GM12874 (cell line): Measurements from ENCODE around the gene SS18L1.

Experiments
- CTCF ChIP-seq: IDR thresholded peaks from 2 replicates; pipeline ENCODE4 v1.5.1; 2011; ENCODE audit warnings: low read depth, mild to moderate bottlenecking, control low read depth, low read length, moderate library complexity; ENCODE audit not compliant: insufficient read depth

Gene SS18L1

GRCh38 chr20:62104791-62105345 lies 38.7 kb upstream of the SS18L1 start:
- no peak for TF ChIP-seq CTCF

DNA sequence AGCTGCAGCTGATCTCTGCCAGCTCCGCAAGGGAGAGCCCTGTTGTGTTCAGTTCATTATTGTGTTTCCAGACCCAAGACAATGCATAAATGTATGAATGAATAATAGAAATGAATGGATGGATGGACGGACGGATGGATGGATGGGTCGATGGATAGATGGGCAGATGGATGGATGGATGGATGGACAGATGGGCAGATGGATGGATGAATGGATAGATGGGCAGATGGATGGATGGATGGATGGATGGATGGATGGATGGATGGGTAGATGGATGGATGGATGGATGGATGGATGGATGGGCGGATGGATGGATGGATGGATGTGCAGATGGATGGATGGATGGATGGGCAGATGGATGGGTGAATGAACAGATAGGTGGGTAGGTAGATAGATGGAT lies 38.0 kb upstream of the SS18L1 start:
- no peak for TF ChIP-seq CTCF

GRCh38 chr20:62111148-62111547 lies 32.4 kb upstream of the SS18L1 start:
- TF ChIP-seq CTCF: no peak

DNA sequence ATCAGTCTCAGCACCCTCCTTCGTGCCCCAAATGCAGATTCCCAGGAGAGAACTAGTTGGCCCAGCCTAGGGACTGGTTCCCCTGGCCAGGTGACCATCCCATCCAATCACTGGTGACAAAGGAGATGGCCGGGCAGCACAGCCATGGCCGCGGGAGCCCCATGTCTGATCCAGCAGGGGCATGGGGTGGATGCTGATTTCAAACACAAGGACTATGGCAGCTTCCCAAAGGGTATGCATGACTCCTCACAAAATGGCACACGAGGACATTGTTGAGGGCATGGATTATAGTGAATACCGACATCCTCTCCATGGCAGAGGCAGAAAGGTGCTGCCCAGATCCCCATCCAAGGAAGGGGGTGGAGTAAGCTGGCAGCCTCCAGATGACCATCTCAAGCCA lies 31.2 kb upstream of the SS18L1 start:
- TF ChIP-seq CTCF: no peak

- no peak for TF ChIP-seq CTCF
Measured at GRCh38 chr20:62114894-62115293, 28.7 kb upstream of the SS18L1 start.

DNA sequence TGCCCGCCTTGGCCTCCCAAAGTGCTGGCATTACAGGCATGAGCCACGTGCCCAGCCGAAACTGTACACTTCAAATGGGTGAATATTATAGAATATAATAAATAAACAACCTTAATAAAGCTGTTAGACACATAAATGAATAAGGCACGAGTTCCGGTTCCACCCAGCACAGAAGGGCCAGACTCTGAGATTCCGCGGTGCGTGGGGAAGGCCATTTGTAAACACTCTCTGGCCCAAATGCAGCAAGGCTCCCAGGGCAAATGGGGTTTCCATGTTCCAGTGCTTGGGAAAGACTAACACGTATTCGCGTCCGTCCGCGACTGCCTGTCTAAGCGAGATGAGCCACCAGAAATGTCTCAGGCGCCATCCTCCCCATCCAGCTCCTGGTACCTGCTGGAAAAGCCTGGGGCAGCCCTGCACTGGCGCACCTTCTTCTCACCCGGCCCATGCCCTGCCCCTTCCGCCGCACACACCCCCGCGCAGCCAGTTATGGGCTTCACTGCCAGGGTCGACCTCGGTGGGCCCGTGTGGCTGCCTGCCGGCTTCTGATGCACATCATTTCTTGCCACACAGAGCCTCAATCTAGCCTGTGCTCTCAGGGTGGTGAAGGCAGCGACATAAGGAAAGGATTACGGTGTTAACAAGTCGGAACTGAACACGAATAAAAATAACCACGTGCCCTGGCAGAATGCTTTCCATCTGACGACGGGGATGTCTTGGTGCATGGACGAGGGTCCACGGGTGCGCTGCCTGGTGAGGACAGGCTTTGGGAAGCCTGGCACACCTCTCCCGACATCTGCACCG lies 26.8 kb upstream of the SS18L1 start:
- TF ChIP-seq CTCF: no peak

- TF ChIP-seq CTCF: no peak
Measured at GRCh38 chr20:62117362-62117646, 26.3 kb upstream of the SS18L1 start.
